Ovary (tissue), 3 donors: ENCODE measurements around the gene VGLL4.
"Not testable (repeated sequence)": the region's sequence is repeated elsewhere in the genome, so short reads cannot be mapped to it uniquely, and the experiment has no call there.

Source experiments
- CTCF ChIP-seq, 3 donors: fragments of 450-650 bp in 2 of 3; fragments of 200-600 bp in 1 of 3; IDR thresholded peaks; one replicate each; pipeline versions ENCODE4 v1.5.1 to v1.8.0; 2016 to 2022; ENCODE audit warnings: antibody characterized with exemption in 3 of 3, mild to moderate bottlenecking in 1 of 3
- POLR2A ChIP-seq: fragments of 450-650 bp; IDR thresholded peaks from one replicate; pipeline ENCODE4 v1.6.1; 2017; ENCODE audit warnings: antibody characterized with exemption, mild to moderate bottlenecking, moderate library complexity
- donor health status: DM: no; HTN: no; CAD: no.

GRCh38 chr3:11511606-11512005 is 132.1 kb downstream of the VGLL4 start:
- TF ChIP-seq POLR2A; CTCF (IDR thresholded peaks at IDR 0.05): not testable (repeated sequence)
